ENCODE measurements around the gene SFXN4. TPM values are rescaled to one million over a fixed set of nuclear protein-coding genes. Genes with fewer than 3 reads are reported as not detected.

The SFXN4 gene
- total and polyA plus RNA-seq, 9 of the 15 experiments (the other 6 are each of a cell fraction or from before 2014, with no cell fraction given), result 40.1 to 97.8 (median 54.5) TPM

GRCh38 chr10:119165171-119166117 lies at the start of gene SFXN4 (continued):
- TF ChIP-seq NCOR1 (IDR thresholded peaks at IDR 0.05) (no peak), CREM (IDR thresholded peaks at IDR 0.05; ENCODE audit: low read depth) (peak; percentile 48; the same call in 1 of the 2 replicates), GABPA (tag; conservative IDR thresholded peaks at IDR 0.05; ENCODE audit: low read depth) (peak; percentile 11; the same call in 1 of the 2 replicates), SAP30 (IDR thresholded peaks at IDR 0.05; ENCODE audit: borderline replicate concordance, insufficient read depth, low read depth, low read length, poor library complexity, severe bottlenecking) (peak; percentile 49), E2F1 (CRISPR knock-in tag; IDR thresholded peaks at IDR 0.05) (peak; percentile 66; the same call in 1 of the 2 replicates), RBM14 (IDR thresholded peaks at IDR 0.05; ENCODE audit: borderline replicate concordance, insufficient read depth, low read depth, low read length) (0 out of 2 replicates have a peak, but pooled peaks have one; percentile 30)
